ENCODE data around the gene ATOH8. TPM values are rescaled to one million over a fixed set of nuclear protein-coding genes. Genes with fewer than 3 reads are reported as not detected.

ATOH8 gene
- total RNA-seq, 1 donor from 2014 or later, result 1.8 TPM

DNA sequence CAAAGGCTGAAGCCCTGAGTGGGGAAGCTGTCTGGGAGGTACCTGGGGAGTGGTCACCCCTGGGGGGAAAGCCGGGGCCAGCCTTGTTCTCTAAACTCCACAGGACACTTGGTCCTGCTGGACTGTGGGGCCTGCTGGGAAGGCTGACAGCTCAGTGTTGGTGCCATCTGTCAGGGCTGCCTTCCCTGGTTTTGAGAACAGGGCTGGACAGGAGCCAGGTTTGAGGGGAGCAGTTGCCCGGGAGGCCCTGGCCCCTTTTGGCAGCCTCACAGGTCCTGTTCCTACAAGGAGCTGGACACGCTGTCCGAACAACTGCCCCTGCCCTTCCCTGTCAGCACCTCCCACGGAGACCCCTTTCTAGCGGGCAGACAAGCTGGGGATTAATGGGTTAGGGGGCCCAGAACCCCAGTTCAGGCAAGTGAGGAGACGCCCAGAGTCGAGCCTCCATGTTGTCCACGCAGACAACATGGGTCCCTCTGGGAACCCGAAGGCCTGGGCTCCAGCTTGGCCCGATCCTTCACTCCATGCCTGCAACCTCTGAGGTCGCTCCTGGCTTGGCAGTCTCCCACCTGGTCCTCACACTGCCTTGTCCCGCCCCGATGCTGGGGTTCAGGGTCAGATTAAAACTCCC is 40.8 kb downstream of the ATOH8 start:
- Mint-ChIP-seq H3K4me3 (ENCODE audit: unreplicated experiment) (no peak overlapping the region), H3K36me3 (ENCODE audit: low read depth, unreplicated experiment) (no peaks in the 10 kb centered on the region), H3K9me3 (ENCODE audit: unreplicated experiment) (no peaks in the 10 kb centered on the region), H3K27me3 (ENCODE audit: unreplicated experiment) (peaks cover 13% of the 10 kb centered on the region), H3K4me1 (ENCODE audit: unreplicated experiment) (peaks cover 9% of the 10 kb centered on the region), H3K27ac (ENCODE audit: unreplicated experiment) (no peak overlapping the region)
- no peak for DNase-seq (ENCODE audit: low spot score)
- TF ChIP-seq, protein P1, sequence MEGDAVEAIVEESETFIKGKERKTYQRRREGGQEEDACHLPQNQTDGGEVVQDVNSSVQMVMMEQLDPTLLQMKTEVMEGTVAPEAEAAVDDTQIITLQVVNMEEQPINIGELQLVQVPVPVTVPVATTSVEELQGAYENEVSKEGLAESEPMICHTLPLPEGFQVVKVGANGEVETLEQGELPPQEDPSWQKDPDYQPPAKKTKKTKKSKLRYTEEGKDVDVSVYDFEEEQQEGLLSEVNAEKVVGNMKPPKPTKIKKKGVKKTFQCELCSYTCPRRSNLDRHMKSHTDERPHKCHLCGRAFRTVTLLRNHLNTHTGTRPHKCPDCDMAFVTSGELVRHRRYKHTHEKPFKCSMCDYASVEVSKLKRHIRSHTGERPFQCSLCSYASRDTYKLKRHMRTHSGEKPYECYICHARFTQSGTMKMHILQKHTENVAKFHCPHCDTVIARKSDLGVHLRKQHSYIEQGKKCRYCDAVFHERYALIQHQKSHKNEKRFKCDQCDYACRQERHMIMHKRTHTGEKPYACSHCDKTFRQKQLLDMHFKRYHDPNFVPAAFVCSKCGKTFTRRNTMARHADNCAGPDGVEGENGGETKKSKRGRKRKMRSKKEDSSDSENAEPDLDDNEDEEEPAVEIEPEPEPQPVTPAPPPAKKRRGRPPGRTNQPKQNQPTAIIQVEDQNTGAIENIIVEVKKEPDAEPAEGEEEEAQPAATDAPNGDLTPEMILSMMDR (IDR thresholded peaks at IDR 0.05; ENCODE audit: unreplicated experiment), result no peak

DNA sequence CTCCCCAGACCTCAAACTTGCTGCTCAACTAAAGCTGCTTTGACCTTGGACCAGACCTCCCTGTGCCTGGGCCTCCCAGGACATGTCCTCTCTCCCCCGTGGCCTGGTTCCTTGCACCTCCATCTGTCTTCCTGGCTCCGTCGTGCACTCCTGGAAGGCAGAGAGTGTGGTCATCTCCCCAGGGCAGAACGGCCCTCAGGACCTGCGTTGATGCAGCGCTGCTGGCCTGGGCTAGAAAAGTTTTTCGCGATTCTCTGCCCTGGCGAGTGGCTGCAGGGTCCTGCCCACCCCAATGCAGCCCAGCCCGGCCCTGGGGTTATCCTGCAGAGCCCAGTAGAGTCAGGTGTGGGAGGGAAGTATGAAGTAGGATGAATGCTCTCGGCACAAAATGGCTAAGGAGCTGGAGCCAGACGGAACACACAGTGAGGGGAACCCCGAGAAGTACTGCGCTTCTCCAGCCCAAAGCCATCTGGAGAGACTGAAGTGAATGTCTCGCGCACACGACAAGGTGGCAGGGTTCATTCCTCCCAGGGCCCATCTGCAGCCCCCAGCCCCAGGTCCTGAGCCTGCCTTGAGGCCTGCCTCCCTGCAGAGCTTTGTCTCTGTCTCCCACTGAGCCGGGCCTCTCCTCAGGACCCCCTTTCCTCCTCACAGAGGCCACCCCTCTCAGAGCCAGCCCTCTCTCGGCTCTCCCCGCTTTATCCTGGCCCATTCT is 41.7 kb downstream of the ATOH8 start:
- Mint-ChIP-seq H3K4me1 (ENCODE audit: unreplicated experiment) (peaks cover 6% of the 10 kb centered on the region), H3K27ac (ENCODE audit: unreplicated experiment) (no peak overlapping the region), H3K36me3 (ENCODE audit: low read depth, unreplicated experiment) (no peaks in the 10 kb centered on the region), H3K9me3 (ENCODE audit: unreplicated experiment) (no peaks in the 10 kb centered on the region), H3K27me3 (ENCODE audit: unreplicated experiment) (peaks cover 11% of the 10 kb centered on the region), H3K4me3 (ENCODE audit: unreplicated experiment) (no peak overlapping the region)
- TF ChIP-seq, protein P1 (IDR thresholded peaks at IDR 0.05; ENCODE audit: unreplicated experiment), result no peak
- DNase-seq (ENCODE audit: low spot score), result no peak

DNA sequence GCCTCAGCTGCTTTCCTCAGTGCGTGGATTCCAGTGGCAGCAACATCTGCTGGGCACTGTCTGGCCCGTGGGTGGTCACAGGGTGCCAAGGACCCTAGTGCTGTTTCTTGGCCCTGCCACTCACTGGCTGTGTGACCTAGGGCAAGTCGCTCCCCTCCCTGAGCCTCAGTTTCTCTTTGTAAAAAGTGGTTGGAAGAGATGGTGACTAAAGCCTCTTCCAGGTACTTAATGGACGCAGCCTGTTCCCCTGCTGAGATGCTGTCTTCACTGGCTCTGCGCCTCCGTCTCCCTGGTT is 42.2 kb downstream of the ATOH8 start:
- Mint-ChIP-seq H3K36me3 (ENCODE audit: low read depth, unreplicated experiment) (no peaks in the 10 kb centered on the region), H3K27ac (ENCODE audit: unreplicated experiment) (no peak overlapping the region), H3K4me3 (ENCODE audit: unreplicated experiment) (no peak overlapping the region), H3K9me3 (ENCODE audit: unreplicated experiment) (no peaks in the 10 kb centered on the region), H3K27me3 (ENCODE audit: unreplicated experiment) (peaks cover 11% of the 10 kb centered on the region), H3K4me1 (ENCODE audit: unreplicated experiment) (peaks cover under 1% of the 10 kb centered on the region)
- DNase-seq (ENCODE audit: low spot score), result no peak
- TF ChIP-seq, protein P1 (IDR thresholded peaks at IDR 0.05; ENCODE audit: unreplicated experiment), result no peak

DNA sequence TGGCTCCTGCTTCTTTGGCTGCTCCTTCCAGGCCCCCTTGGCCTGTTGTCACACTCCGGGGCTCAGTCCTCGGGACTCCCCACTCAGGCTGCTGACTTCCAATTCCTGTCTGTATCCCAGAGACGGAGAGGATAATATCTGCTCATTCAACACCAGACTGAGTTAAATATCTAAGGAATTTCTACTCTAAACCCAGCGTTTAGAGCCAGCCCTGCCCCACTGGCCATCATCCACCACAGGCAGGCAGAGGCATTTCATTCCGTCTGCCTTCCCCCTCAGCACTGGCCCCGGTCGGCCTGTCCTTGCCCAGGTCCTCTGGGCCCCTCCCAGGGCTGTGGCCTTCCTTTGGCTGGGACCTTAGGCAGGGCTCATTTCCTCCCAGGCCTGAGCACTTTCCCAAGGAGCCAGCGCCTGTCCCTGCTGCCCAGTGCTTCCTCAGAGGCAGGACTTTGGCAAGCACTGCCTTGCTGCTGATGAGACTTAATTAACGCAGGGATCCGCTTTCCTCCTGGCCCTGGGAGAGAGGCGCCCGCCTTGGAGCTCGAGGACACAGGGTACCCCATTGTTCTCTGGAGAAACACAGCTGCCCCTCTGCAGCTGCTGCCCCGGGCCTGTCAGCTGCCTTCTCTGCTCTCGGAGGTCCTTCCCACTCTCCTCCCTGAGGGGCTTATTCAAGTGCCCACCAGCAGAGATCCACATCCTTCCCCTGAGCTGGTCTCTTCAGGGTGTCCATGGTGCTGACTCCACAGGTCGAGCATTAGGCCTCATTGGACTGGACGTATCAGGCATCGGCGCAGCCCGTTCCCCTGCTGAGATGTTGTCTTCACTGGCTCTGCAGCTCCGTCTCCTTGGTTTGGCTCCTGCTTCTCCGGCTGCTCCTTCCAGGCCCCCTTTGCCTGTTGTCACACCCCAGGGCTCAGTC is 42.8 kb downstream of the ATOH8 start:
- H3K27ac Mint-ChIP-seq (ENCODE audit: unreplicated experiment), result no peak overlapping the region
- TF ChIP-seq, protein P1 (IDR thresholded peaks at IDR 0.05; ENCODE audit: unreplicated experiment), result no peak
- H3K4me1 Mint-ChIP-seq (ENCODE audit: unreplicated experiment), result no peaks in the 10 kb centered on the region
- H3K36me3 Mint-ChIP-seq (ENCODE audit: low read depth, unreplicated experiment), result no peaks in the 10 kb centered on the region
- H3K4me3 Mint-ChIP-seq (ENCODE audit: unreplicated experiment), result no peak overlapping the region
- H3K27me3 Mint-ChIP-seq (ENCODE audit: unreplicated experiment), result peaks cover 11% of the 10 kb centered on the region
- H3K9me3 Mint-ChIP-seq (ENCODE audit: unreplicated experiment), result no peaks in the 10 kb centered on the region
- DNase-seq (ENCODE audit: low spot score), result no peak
